ENCODE results near the gene CFHR2.

The CFHR2 gene

GRCh38 chr1:197003132-197003531 is 59.6 kb downstream of the CFHR2 start:
- DNase-seq: no peak

DNA sequence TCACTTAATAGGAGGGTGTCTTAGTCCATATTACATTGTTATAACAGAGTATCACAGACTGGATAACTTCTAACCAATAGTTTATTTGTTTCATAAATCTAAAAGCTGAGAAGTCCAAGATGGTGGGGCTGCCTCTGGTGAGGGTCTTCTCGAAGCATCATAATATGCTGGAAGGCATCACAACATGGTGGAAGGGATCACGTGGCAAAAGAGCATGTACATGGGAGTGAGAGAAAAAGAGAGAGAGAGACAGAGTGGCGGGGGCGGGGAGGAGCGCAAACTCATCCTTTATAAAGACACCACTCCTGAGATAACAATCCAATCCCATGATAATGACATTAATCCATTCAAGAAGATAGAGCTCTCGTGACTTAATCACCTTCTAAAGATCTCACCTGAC is 65.3 kb downstream of the CFHR2 start:
- no peak for DNase-seq

Measured in left hindlimb (tissue), 1 donor.